Neural cell (in vitro differentiated cells): ENCODE measurements around the gene PLEKHD1. TPM values are rescaled to one million over a fixed set of nuclear protein-coding genes. Genes with fewer than 3 reads are reported as not detected.

Experiments
- H2AFZ ChIP-seq: fragments of 200-600, 300-800 bp; sonication (generic), shearing (Covaris generic); 2 replicates; pipeline ENCODE4 v1.6.0; 2014; ENCODE audit warnings: low read depth, mild to moderate bottlenecking, antibody characterized with exemption, low read length, moderate library complexity
- H3F3A ChIP-seq: fragments of 200-600 bp; shearing (Covaris generic); 2 replicates; pipeline ENCODE4 v1.6.1; 2016; ENCODE audit warnings: mild to moderate bottlenecking, moderate library complexity, mixed read lengths, antibody characterized with exemption, low read length; ENCODE audit not compliant: insufficient read depth, poor library complexity, severe bottlenecking
- H3K27ac ChIP-seq: fragments of 200-600, 300-800 bp; sonication (generic), shearing (Covaris generic); 2 replicates; pipeline ENCODE4 v1.5.1; 2014; ENCODE audit warnings: mild to moderate bottlenecking, low read length, moderate library complexity
- H3K27me3 ChIP-seq: fragments of 300-800, 200-600 bp; sonication (generic), shearing (Covaris generic); 2 replicates; pipeline ENCODE4 v1.6.0; 2014; ENCODE audit warnings: mild to moderate bottlenecking, low read depth, low read length, moderate library complexity; ENCODE audit not compliant: insufficient read depth
- H3K36me3 ChIP-seq: fragments of 300-800, 200-600 bp; sonication (generic), shearing (Covaris generic); 2 replicates; pipeline ENCODE4 v1.5.1; 2014; ENCODE audit warnings: mild to moderate bottlenecking, antibody characterized with exemption, low read length, moderate library complexity; ENCODE audit not compliant: insufficient read depth
- H3K4me2 ChIP-seq: fragments of 300-800, 200-600 bp; sonication (generic), shearing (Covaris generic); 2 replicates; pipeline ENCODE4 v1.6.0; 2014; ENCODE audit warnings: mild to moderate bottlenecking, low read length
- H3K4me3 ChIP-seq: fragments of 300-800, 200-600 bp; sonication (generic), shearing (Covaris generic); 2 replicates; pipeline ENCODE4 v1.5.1; 2014; ENCODE audit warnings: mild to moderate bottlenecking, low read length, moderate library complexity
- H3K79me2 ChIP-seq: fragments of 200-600 bp; shearing (Covaris generic); replicated peaks from 2 replicates; pipeline ENCODE4 v1.6.0; 2014; ENCODE audit warnings: mild to moderate bottlenecking, low read length, moderate library complexity; ENCODE audit not compliant: insufficient read depth
- H3K9ac ChIP-seq: fragments of 300-800, 200-600 bp; sonication (generic), shearing (Covaris generic); 2 replicates; pipeline ENCODE4 v1.6.1; 2016; ENCODE audit warnings: mild to moderate bottlenecking, low read length, mixed read lengths
- H3K9me2 ChIP-seq: fragments of 200-600 bp; shearing (Covaris generic); 2 replicates; pipeline ENCODE4 v1.6.1; 2016; ENCODE audit warnings: mild to moderate bottlenecking, low read length, mixed read lengths; ENCODE audit not compliant: insufficient read depth
- H3K9me3 ChIP-seq: fragments of 200-600, 300-800 bp; sonication (generic), shearing (Covaris generic); 2 replicates; pipeline ENCODE4 v1.6.1; 2016; ENCODE audit warnings: mild to moderate bottlenecking, mixed run types, low read length, moderate library complexity, mixed read lengths
- H4K20me1 ChIP-seq: fragments of 200-600 bp; shearing (Covaris generic); 2 replicates; pipeline ENCODE4 v1.6.1; 2016; ENCODE audit warnings: mild to moderate bottlenecking, mixed run types; ENCODE audit not compliant: insufficient read depth
- EP300 ChIP-seq: fragments of 450-650 bp; conservative IDR thresholded peaks from 2 replicates; pipeline ENCODE4 v1.6.1; 2014; ENCODE audit warnings: antibody characterized with exemption, mild to moderate bottlenecking, moderate library complexity; ENCODE audit not compliant: poor library complexity, severe bottlenecking
- EZH2 ChIP-seq: fragments of 200-600, 300-800 bp; shearing (Covaris generic), sonication (generic); IDR thresholded peaks from 2 replicates; pipeline ENCODE4 v1.6.1; 2014; ENCODE audit warnings: antibody characterized with exemption, low read length, borderline replicate concordance, mild to moderate bottlenecking; ENCODE audit not compliant: insufficient read depth, poor library complexity, severe bottlenecking
- MXI1 ChIP-seq: fragments of 450-650 bp; conservative IDR thresholded peaks from 2 replicates; pipeline ENCODE4 v1.6.1; 2014; ENCODE audit warnings: antibody characterized with exemption, mild to moderate bottlenecking; ENCODE audit not compliant: poor library complexity, severe bottlenecking
- POLR2AphosphoS5 ChIP-seq: IDR thresholded peaks from 2 replicates; pipeline ENCODE4 v1.6.1; 2012
- RAD21 ChIP-seq: fragments of 450-650 bp; conservative IDR thresholded peaks from 2 replicates; pipeline ENCODE4 v1.6.1; 2014; ENCODE audit warnings: antibody characterized with exemption, mild to moderate bottlenecking, moderate library complexity
- SMC3 ChIP-seq: fragments of 450-650 bp; conservative IDR thresholded peaks from 2 replicates; pipeline ENCODE4 v1.6.1; 2014; ENCODE audit warnings: antibody characterized with exemption, mild to moderate bottlenecking, moderate library complexity; ENCODE audit not compliant: poor library complexity
- TAF1 ChIP-seq: IDR thresholded peaks from 2 replicates; pipeline ENCODE4 v1.6.1; 2012; ENCODE audit warnings: low read depth
- polyA plus RNA-seq: library from polyadenylated mRNA; depleted of rRNA; stranded (reverse); fragments of >200 nt; gene quantifications from 2 replicates; pipeline ENCODE4 v1.2.3, GENCODE V29; 2014
- TF ChIP-seq, protein P1 (sequence below): fragments of 450-650 bp; IDR thresholded peaks from 2 replicates; pipeline ENCODE4 v1.5.1; 2014; ENCODE audit warnings: antibody characterized with exemption, mild to moderate bottlenecking, moderate library complexity; ENCODE audit not compliant: poor library complexity, severe bottlenecking
- TF ChIP-seq, protein P2 (sequence below): IDR thresholded peaks from 2 replicates; pipeline ENCODE4 v1.6.1; 2012; ENCODE audit warnings: borderline replicate concordance

The PLEKHD1 gene
- polyA plus RNA-seq, 1 donor from 2014 or later = 0.52 TPM

DNA sequence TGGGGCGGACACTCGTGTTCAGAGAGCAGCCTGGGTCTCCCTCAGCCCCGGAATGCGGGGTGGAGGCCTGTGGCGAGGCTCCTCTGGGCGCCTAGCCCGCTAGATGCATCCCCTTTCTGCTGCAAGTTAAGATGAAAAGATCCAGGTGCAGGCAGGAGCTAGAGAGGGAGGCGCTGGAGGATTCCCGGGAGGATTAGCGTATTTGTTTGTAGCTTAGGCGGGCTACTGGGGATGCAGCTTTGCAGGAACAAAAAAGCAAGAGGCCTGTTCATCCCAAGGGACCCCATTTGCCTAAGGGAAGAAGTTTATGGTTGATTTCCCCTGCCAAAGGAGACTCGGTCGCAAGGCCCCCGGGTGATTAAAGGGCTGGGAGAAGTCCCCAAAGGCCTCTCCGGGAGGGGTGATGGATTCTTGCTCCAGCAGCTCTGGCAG, 89.3 kb downstream of the PLEKHD1 start:
- no peaks in the 10 kb centered on the region for H3F3A ChIP-seq
- H3K79me2 ChIP-seq = no peaks in the 10 kb centered on the region
- peak overlapping the region; percentile 66 for H2AFZ ChIP-seq
- no peaks in the 10 kb centered on the region for H3K36me3 ChIP-seq
- H3K9me3 ChIP-seq = peaks cover 7% of the 10 kb centered on the region
- H3K4me2 ChIP-seq = peak overlapping the region; percentile 36
- TF ChIP-seq MXI1 (no peak), RAD21 (peak; percentile 8), TAF1 (peak; percentile 36), POLR2AphosphoS5 (peak; percentile 13), EP300 (no peak), SMC3 (peak; percentile 14), EZH2 (no peak)
- TF ChIP-seq, protein P1, sequence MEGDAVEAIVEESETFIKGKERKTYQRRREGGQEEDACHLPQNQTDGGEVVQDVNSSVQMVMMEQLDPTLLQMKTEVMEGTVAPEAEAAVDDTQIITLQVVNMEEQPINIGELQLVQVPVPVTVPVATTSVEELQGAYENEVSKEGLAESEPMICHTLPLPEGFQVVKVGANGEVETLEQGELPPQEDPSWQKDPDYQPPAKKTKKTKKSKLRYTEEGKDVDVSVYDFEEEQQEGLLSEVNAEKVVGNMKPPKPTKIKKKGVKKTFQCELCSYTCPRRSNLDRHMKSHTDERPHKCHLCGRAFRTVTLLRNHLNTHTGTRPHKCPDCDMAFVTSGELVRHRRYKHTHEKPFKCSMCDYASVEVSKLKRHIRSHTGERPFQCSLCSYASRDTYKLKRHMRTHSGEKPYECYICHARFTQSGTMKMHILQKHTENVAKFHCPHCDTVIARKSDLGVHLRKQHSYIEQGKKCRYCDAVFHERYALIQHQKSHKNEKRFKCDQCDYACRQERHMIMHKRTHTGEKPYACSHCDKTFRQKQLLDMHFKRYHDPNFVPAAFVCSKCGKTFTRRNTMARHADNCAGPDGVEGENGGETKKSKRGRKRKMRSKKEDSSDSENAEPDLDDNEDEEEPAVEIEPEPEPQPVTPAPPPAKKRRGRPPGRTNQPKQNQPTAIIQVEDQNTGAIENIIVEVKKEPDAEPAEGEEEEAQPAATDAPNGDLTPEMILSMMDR = no peak
- TF ChIP-seq, protein P2, sequence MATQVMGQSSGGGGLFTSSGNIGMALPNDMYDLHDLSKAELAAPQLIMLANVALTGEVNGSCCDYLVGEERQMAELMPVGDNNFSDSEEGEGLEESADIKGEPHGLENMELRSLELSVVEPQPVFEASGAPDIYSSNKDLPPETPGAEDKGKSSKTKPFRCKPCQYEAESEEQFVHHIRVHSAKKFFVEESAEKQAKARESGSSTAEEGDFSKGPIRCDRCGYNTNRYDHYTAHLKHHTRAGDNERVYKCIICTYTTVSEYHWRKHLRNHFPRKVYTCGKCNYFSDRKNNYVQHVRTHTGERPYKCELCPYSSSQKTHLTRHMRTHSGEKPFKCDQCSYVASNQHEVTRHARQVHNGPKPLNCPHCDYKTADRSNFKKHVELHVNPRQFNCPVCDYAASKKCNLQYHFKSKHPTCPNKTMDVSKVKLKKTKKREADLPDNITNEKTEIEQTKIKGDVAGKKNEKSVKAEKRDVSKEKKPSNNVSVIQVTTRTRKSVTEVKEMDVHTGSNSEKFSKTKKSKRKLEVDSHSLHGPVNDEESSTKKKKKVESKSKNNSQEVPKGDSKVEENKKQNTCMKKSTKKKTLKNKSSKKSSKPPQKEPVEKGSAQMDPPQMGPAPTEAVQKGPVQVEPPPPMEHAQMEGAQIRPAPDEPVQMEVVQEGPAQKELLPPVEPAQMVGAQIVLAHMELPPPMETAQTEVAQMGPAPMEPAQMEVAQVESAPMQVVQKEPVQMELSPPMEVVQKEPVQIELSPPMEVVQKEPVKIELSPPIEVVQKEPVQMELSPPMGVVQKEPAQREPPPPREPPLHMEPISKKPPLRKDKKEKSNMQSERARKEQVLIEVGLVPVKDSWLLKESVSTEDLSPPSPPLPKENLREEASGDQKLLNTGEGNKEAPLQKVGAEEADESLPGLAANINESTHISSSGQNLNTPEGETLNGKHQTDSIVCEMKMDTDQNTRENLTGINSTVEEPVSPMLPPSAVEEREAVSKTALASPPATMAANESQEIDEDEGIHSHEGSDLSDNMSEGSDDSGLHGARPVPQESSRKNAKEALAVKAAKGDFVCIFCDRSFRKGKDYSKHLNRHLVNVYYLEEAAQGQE = no peak
- peak overlapping the region; percentile 91 for H3K9ac ChIP-seq
- H4K20me1 ChIP-seq = no peaks in the 10 kb centered on the region
- peak overlapping the region; percentile 84 for H3K4me3 ChIP-seq
- peak overlapping the region; percentile 89 for H3K27ac ChIP-seq
- H3K9me2 ChIP-seq = no peaks in the 10 kb centered on the region
- no peaks in the 10 kb centered on the region for H3K27me3 ChIP-seq

DNA sequence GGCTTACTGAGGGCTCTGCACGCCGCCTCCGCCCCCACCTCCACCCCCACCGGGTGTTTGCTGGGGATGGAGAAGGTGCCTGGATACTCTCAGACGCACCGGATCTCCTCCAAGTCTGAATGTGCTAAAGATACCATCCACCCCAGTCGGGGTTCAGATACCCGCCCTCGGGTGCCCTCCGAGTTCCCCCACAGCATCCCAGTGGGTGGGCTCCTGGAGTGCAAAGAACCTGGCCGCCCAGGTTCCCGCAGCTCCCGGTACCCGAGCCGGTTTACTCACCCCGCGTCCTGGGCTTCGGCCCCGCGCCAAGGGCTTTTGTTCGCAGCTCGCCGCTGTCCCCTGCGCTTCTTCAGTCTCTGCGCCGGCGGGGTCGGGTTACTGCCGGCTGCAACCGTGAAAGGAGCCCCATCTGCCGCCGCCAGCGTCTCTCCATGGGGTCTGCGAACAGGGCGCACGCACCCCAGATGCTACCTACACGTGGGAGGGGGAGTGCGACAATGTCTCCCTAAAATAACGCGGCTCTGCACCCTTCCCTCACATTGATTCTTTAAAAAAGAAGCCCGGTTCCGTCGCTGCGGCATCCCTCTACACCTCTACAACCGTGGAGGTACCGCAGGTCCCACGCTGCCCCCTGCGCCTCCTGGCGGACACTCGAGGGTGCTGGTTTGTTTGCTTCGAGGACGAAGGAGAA, 89.9 kb downstream of the PLEKHD1 start, which contains the start of gene CCDC177:
Gene CCDC177 (minus strand): TSS at position 609 of the 691 bp plus-strand sequence. CDS start 1,249 bp downstream, outside the sequence.
- Histone ChIP-seq H3K27ac (peak within 1 kb of the TSS; percentile 89), H3K36me3 (no peaks in the 10 kb centered on the region), H3K27me3 (no peaks in the 10 kb centered on the region), H3K9me2 (no peaks in the 10 kb centered on the region), H3K79me2 (no peaks in the 10 kb centered on the region), H3F3A (no peaks in the 10 kb centered on the region), H2AFZ (peak within 1 kb of the TSS; percentile 66), H3K4me2 (peak within 1 kb of the TSS; percentile 36), H3K9ac (peak within 1 kb of the TSS; percentile 91), H3K9me3 (peaks cover 7% of the 10 kb centered on the region), H4K20me1 (no peaks in the 10 kb centered on the region), H3K4me3 (peak within 1 kb of the TSS; percentile 84)
- TF ChIP-seq RAD21 = peak; percentile 90
- peak; percentile 82 for TF ChIP-seq POLR2AphosphoS5
- no peak for TF ChIP-seq EZH2
- TF ChIP-seq, protein P1 = peak; percentile 94
- peak; percentile 12 for TF ChIP-seq EP300
- peak; percentile 48 for TF ChIP-seq TAF1
- TF ChIP-seq SMC3 = peak; percentile 99
- TF ChIP-seq, protein P2 = peak; percentile 69
- TF ChIP-seq MXI1 = peak; percentile 74
